Tibial artery (tissue), 4 donors: ENCODE results near the gene TM9SF3.
A peak's percentile ranks its signal among the peaks of the same experiment; 100 is the strongest.

ENCODE experiments used
- DNase-seq, 2 donors: peaks; one replicate each; pipeline ENCODE4 v3.0.0-alpha.2; 2019
- H3K27ac ChIP-seq, 2 donors: fragments of 200-600 bp; sonication (generic) in 1 of 2; 1 replicate in 1 of 2; 2 replicates in 1 of 2; pipeline ENCODE4 v1.5.1; 2018 to 2019; ENCODE audit warnings: mild to moderate bottlenecking in 1 of 2
- H3K27me3 ChIP-seq, 2 donors: fragments of 200-600 bp; sonication (generic) in 1 of 2; one replicate each; pipeline versions ENCODE4 v1.5.1 to v1.6.0; 2016 to 2019
- H3K36me3 ChIP-seq, 3 donors: fragments of 200-600 bp; sonication (generic) in 2 of 3; one replicate each; pipeline ENCODE4 v1.5.1; 2016 to 2019; ENCODE audit warnings: mild to moderate bottlenecking in 2 of 3
- H3K4me1 ChIP-seq, 4 donors: fragments of 200-600 bp; sonication (generic) in 2 of 4; 1 replicate in 3 of 4; 2 replicates in 1 of 4; pipeline ENCODE4 v1.5.1; 2016 to 2019
- H3K4me3 ChIP-seq, 2 donors: fragments of 200-600 bp; sonication (generic) in 1 of 2; 1 replicate in 1 of 2; 2 replicates in 1 of 2; pipeline ENCODE4 v1.5.1; 2018 to 2019; ENCODE audit warnings: mild to moderate bottlenecking in 2 of 2
- H3K9me3 ChIP-seq, 3 donors: fragments of 200-600 bp; sonication (generic) in 1 of 3; one replicate each; pipeline ENCODE4 v1.5.1; 2016 to 2019
- CTCF ChIP-seq, 2 experiments: fragments of 200-600 bp in 1 of 2; fragments of 450-650 bp in 1 of 2; IDR thresholded peaks; one replicate each; pipeline ENCODE4 v1.5.1; 2017 to 2019; ENCODE audit warnings: antibody characterized with exemption in 2 of 2, mild to moderate bottlenecking in 1 of 2, moderate library complexity in 1 of 2
- intact Hi-C: fragments of 100-400 bp; cut with DNase I; formaldehyde crosslinking; loops from one replicate; pipeline ENCODE4 v1.15.0; 2023; ENCODE audit warnings: low total_unique reads

Gene TM9SF3

DNA sequence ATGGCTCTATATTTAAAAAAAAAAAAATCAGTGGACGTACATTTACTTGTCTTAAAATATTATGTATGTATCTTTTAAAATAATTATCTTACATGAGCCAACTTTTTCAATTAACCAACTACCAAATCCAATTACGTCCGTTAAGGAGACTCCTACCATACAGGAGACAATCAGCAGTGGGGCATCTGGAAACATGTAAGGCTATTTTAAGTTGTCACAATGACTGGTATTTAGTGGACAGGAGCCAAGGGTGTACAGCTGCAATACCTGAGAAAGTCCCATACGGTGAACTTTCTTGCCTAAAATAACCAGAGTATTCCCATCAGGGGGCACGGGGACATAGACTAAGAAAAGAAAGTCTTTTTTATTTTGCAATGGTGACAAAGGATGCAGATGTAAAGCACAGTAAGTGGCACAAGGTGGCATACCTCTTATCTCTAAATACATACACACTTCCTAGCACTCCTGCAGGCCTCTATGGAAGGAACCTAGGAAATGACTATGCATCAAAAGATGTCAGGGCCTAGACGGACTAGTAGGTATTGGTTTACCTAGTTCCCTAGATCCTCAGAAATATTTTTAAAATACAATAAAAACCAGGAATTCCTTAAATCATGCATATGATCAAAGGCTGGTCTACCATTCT, 57.1 kb downstream of the TM9SF3 start:
- H3K36me3 ChIP-seq, result peaks cover 38 to 75% (median 42%) of the 10 kb centered on the region in 3 donors
- no peak for DNase-seq
- no peaks in the 10 kb centered on the region for H3K9me3 ChIP-seq
- H3K4me3 ChIP-seq, result no peak overlapping the region
- no peaks in the 10 kb centered on the region for H3K4me1 ChIP-seq
- H3K27me3 ChIP-seq, result no peaks in the 10 kb centered on the region
- intact Hi-C loops, result no loop called here
- TF ChIP-seq CTCF (IDR thresholded peaks at IDR 0.05), result no peak
- H3K27ac ChIP-seq, result no peak overlapping the region

- H3K36me3 ChIP-seq, result peaks cover 46 to 61% (median 54%) of the 10 kb centered on the region in 3 donors
- no peaks in the 10 kb centered on the region for H3K4me1 ChIP-seq
- no peak overlapping the region for H3K4me3 ChIP-seq
- no peak overlapping the region for H3K27ac ChIP-seq
- intact Hi-C loops, result no loop called here
- TF ChIP-seq CTCF (IDR thresholded peaks at IDR 0.05), result no peak
- DNase-seq, result no peak
- H3K9me3 ChIP-seq, result no peaks in the 10 kb centered on the region
- no peaks in the 10 kb centered on the region for H3K27me3 ChIP-seq
Observed at GRCh38 chr10:96524741-96525140, 62.1 kb downstream of the TM9SF3 start.

- peaks cover 0 to 8% of the 10 kb centered on the region in 2 donors for H3K27me3 ChIP-seq
- peaks cover 17 to 22% (median 17%) of the 10 kb centered on the region in 3 donors for H3K36me3 ChIP-seq
- no peak for DNase-seq
- no peak overlapping the region for H3K27ac ChIP-seq
- H3K4me1 ChIP-seq, result peaks cover 4 to 23% (median 17%) of the 10 kb centered on the region in 4 donors
- H3K9me3 ChIP-seq, result no peaks in the 10 kb centered on the region
- intact Hi-C loops, result loop anchor here (10.0 kb wide), 1 partner anchor 122 kb away; no protein-coding TSS in a partner anchor
- TF ChIP-seq CTCF (IDR thresholded peaks at IDR 0.05), result no peak
- H3K4me3 ChIP-seq, result no peak overlapping the region
Observed at GRCh38 chr10:96517284-96517683, 69.5 kb downstream of the TM9SF3 start.

DNA sequence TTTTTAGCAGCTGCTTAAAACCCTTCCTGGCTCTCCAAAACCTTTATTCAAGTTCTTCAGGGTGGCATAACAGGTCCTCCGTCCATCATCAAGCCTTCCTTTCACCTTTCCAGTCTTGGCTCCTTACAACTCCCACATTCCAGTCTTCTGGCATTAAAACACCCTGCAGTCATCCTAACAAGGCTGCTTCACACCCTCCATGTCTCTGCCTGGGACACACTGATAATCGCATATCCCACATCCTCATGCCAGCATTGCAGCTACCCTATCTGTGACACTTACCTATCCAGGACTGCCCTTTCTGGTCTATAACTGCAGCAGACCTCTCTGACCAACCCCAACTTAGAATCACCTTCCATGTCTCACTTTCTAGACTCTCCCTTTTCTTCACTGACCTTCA, 70.5 kb downstream of the TM9SF3 start:
- no peak for TF ChIP-seq CTCF (IDR thresholded peaks at IDR 0.05)
- H3K9me3 ChIP-seq, result no peaks in the 10 kb centered on the region
- H3K27ac ChIP-seq, result no peak overlapping the region
- no peak for DNase-seq
- no peak overlapping the region for H3K4me3 ChIP-seq
- H3K4me1 ChIP-seq, result peaks cover 4 to 26% (median 19%) of the 10 kb centered on the region in 4 donors
- H3K36me3 ChIP-seq, result peaks cover 8 to 13% (median 10%) of the 10 kb centered on the region in 3 donors
- peaks cover 0 to 9% of the 10 kb centered on the region in 2 donors for H3K27me3 ChIP-seq
- intact Hi-C loops, result loop anchor here (10.0 kb wide), 1 partner anchor 122 kb away; no protein-coding TSS in a partner anchor

GRCh38 chr10:96513698-96514561, 72.9 kb downstream of the TM9SF3 start, which contains the start of gene TLL2:
TLL2 (minus strand) TSS chr10:96513926; CDS start chr10:96513685, 241 bp downstream.
- H3K27me3 ChIP-seq, result peaks cover 0 to 9% of the 10 kb centered on the region in 2 donors
- peak; percentile 79 to 89 for DNase-seq
- peaks cover 4 to 26% (median 19%) of the 10 kb centered on the region in 4 donors for H3K4me1 ChIP-seq
- H3K4me3 ChIP-seq, result peak within 1 kb of the TSS; percentile 48 to 59
- H3K36me3 ChIP-seq, result no peaks in the 10 kb centered on the region
- H3K27ac ChIP-seq, result peak within 1 kb of the TSS in 1 of 2 donors; percentile 34
- intact Hi-C loops, result loop anchor here (10.0 kb wide), 1 partner anchor 119 kb away; no protein-coding TSS in a partner anchor
- H3K9me3 ChIP-seq, result no peaks in the 10 kb centered on the region
- peak; percentile 57 to 73 for TF ChIP-seq CTCF (IDR thresholded peaks at IDR 0.05)
